Smooth muscle cell (in vitro differentiated cells): ENCODE measurements around the gene PTPN14. TPM values are rescaled to one million over a fixed set of nuclear protein-coding genes. Genes with fewer than 3 reads are reported as not detected.

Experiments used
- DNase-seq: peaks from one replicate; lab custom pipeline; 2025; ENCODE audit not compliant: unreplicated experiment; lab: John Stamatoyannopoulos, UW
- H2AFZ ChIP-seq: fragments of 200-600 bp; sonication (generic); 2 replicates; pipeline ENCODE4 v1.6.0; 2016; ENCODE audit warnings: antibody characterized with exemption, low read depth, mild to moderate bottlenecking
- H3F3A ChIP-seq: fragments of 200-600 bp; sonication (generic); 2 replicates; pipeline ENCODE4 v1.6.0; 2017; ENCODE audit warnings: antibody characterized with exemption, low read depth
- H3K27ac ChIP-seq: fragments of 200-600 bp; sonication (generic); 2 replicates; pipeline ENCODE4 v1.5.1; 2016; ENCODE audit warnings: low read depth, mild to moderate bottlenecking
- H3K27me3 ChIP-seq: fragments of 200-600 bp; sonication (generic); 2 replicates; pipeline ENCODE4 v1.6.1; 2016; ENCODE audit warnings: low read depth, mild to moderate bottlenecking
- H3K36me3 ChIP-seq: fragments of 200-600 bp; sonication (generic); 2 replicates; pipeline ENCODE4 v1.5.1; 2016; ENCODE audit warnings: low read depth
- H3K4me1 ChIP-seq: fragments of 200-600 bp; sonication (generic); 2 replicates; pipeline ENCODE4 v1.5.1; 2016; ENCODE audit warnings: low read depth
- H3K4me2 ChIP-seq: fragments of 200-600 bp; sonication (generic); 2 replicates; pipeline ENCODE4 v1.6.0; 2016; ENCODE audit warnings: mild to moderate bottlenecking
- H3K4me3 ChIP-seq: fragments of 200-600 bp; sonication (generic); 2 replicates; pipeline ENCODE4 v1.5.1; 2016; ENCODE audit warnings: mild to moderate bottlenecking
- H3K79me2 ChIP-seq: fragments of 200-600 bp; sonication (generic); 2 replicates; pipeline ENCODE4 v1.6.0; 2016; ENCODE audit warnings: low read depth, mild to moderate bottlenecking
- H3K9ac ChIP-seq: fragments of 200-600 bp; sonication (generic); 2 replicates; pipeline ENCODE4 v1.6.0; 2016; ENCODE audit warnings: low read depth
- H3K9me3 ChIP-seq: fragments of 200-600 bp; sonication (generic); replicated peaks from 2 replicates; pipeline ENCODE4 v1.5.1; 2016; ENCODE audit warnings: low read depth
- H4K20me1 ChIP-seq: fragments of 200-600 bp; sonication (generic); 2 replicates; pipeline ENCODE4 v1.6.0; 2016; ENCODE audit warnings: low read depth
- WGBS: methylation state at CpG from one replicate; pipeline ENCODE4 v1.1.7; 2016; ENCODE audit warnings: low lambda C conversion rate; 5-methylcytosine and 5-hydroxymethylcytosine counted together
- polyA plus RNA-seq: library from polyadenylated mRNA; unstranded; fragments of >200 nt; fragmentation: Nextera tagmentation; extraction: Ambion mirVana; gene quantifications from 2 replicates; pipeline ENCODE4 v1.2.1, GENCODE V29; 2016
- total RNA-seq: library from RNA; depleted of rRNA; stranded (reverse); fragments of >200 nt; gene quantifications from 2 replicates; pipeline ENCODE4 v1.2.3, GENCODE V29; 2014
- TF ChIP-seq, protein P1 (sequence below): fragments of 200-600 bp; sonication (generic); IDR thresholded peaks from 2 replicates; pipeline ENCODE4 v1.5.1; 2017; ENCODE audit warnings: borderline replicate concordance, mild to moderate bottlenecking, antibody characterized with exemption; ENCODE audit not compliant: insufficient read depth, poor library complexity, severe bottlenecking

The PTPN14 gene
- total and polyA plus RNA-seq, 2 experiments from 2014 or later = 13.7 to 28.6 TPM

DNA sequence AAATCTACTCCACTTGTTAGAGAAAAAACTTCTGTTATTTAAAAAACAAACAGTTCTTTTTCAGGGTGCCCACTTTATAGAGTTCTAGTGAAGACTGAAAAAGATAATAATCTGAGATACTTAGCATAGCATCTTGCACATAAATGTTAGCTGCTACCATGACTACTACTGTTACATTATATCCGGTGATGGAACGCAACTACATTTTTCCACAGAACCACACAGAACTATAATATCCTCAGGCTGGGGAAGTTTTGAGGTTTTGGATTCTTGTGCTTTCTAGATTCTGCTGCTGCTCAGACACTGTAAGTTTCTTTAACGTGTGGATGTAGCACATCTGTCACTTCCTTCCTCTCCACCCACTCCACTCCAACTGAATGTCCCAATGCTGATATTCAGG is 110.3 kb downstream of the PTPN14 start:
- peaks cover 37% of the 10 kb centered on the region for H3K4me1 ChIP-seq
- H3K4me2 ChIP-seq = peak overlapping the region; percentile 72
- peak overlapping the region; percentile 88 for H3K9ac ChIP-seq
- H3F3A ChIP-seq = peaks cover 15% of the 10 kb centered on the region
- H3K79me2 ChIP-seq = peaks cover 13% of the 10 kb centered on the region
- no peaks in the 10 kb centered on the region for H3K36me3 ChIP-seq
- DNase-seq = no peak
- H4K20me1 ChIP-seq = no peaks in the 10 kb centered on the region
- TF ChIP-seq, protein P1, sequence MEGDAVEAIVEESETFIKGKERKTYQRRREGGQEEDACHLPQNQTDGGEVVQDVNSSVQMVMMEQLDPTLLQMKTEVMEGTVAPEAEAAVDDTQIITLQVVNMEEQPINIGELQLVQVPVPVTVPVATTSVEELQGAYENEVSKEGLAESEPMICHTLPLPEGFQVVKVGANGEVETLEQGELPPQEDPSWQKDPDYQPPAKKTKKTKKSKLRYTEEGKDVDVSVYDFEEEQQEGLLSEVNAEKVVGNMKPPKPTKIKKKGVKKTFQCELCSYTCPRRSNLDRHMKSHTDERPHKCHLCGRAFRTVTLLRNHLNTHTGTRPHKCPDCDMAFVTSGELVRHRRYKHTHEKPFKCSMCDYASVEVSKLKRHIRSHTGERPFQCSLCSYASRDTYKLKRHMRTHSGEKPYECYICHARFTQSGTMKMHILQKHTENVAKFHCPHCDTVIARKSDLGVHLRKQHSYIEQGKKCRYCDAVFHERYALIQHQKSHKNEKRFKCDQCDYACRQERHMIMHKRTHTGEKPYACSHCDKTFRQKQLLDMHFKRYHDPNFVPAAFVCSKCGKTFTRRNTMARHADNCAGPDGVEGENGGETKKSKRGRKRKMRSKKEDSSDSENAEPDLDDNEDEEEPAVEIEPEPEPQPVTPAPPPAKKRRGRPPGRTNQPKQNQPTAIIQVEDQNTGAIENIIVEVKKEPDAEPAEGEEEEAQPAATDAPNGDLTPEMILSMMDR = no peak
- no peaks in the 10 kb centered on the region for H3K9me3 ChIP-seq
- H3K27me3 ChIP-seq = no peaks in the 10 kb centered on the region
- H3K4me3 ChIP-seq = no peak overlapping the region
- peak overlapping the region; percentile 97 for H3K27ac ChIP-seq
- WGBS = 24% methylated on average over 3 of the region's 3 CpGs
- H2AFZ ChIP-seq = no peak overlapping the region

- Histone ChIP-seq H3K36me3 (no peaks in the 10 kb centered on the region), H3K79me2 (peaks cover 19% of the 10 kb centered on the region), H4K20me1 (no peaks in the 10 kb centered on the region), H3K4me2 (peak overlapping the region; percentile 72), H3K4me1 (peaks cover 32% of the 10 kb centered on the region), H3K9ac (peak overlapping the region; percentile 88), H3F3A (peaks cover 14% of the 10 kb centered on the region), H3K4me3 (no peak overlapping the region), H3K27me3 (no peaks in the 10 kb centered on the region), H3K9me3 (no peaks in the 10 kb centered on the region), H2AFZ (no peak overlapping the region), H3K27ac (peak overlapping the region; percentile 97)
- TF ChIP-seq, protein P1 = no peak
- no peak for DNase-seq
- WGBS = 61% methylated on average over 4 of the region's 4 CpGs
Observed at GRCh38 chr1:214440219-214440965, 111.0 kb downstream of the PTPN14 start.

DNA sequence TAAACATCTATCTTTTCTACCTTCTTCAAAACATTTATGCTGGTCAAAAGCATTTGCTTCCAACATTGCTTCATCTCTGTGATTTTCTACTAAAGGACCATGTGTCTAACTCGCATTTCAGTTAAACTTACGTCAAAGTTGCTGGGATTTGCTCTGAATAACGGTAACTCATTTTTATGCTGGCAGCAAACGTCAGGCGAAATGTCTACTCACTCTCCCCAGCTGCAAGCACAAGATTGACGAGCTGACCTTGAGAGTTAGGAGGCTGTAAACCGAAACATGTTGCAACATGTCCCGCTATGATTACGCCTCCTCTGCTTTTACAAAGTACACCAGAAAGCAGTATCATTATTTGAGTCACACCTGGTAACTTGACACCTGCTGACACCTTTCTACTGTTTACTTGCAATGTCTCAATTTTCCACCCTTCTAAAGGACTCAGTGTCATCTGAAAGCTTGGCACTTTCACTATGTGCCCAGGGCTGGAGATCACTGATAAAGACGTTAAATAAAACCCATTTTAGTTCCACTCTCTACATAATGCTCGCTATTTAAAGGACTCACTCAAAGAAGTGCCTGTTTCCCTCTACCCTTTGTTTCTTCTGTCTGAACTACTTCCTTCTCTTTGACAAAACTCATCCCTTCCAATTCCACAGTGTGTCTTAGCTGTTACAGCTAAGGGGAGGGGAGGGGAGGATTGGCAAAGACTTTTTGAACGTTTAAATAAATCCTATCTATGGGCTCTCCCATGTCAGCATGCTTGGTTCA is 111.9 kb downstream of the PTPN14 start:
- Histone ChIP-seq H3K27me3 (no peaks in the 10 kb centered on the region), H3K36me3 (no peaks in the 10 kb centered on the region), H3K79me2 (peaks cover 27% of the 10 kb centered on the region), H3K27ac (peak overlapping the region; percentile 97), H2AFZ (no peak overlapping the region), H3K9ac (peak overlapping the region; percentile 88), H4K20me1 (no peaks in the 10 kb centered on the region), H3K4me2 (peak overlapping the region; percentile 72), H3K4me1 (peaks cover 26% of the 10 kb centered on the region), H3K9me3 (no peaks in the 10 kb centered on the region), H3K4me3 (peak overlapping the region; percentile 12), H3F3A (peaks cover 14% of the 10 kb centered on the region)
- WGBS = 35% methylated on average over 12 of the region's 12 CpGs
- TF ChIP-seq, protein P1 = no peak
- no peak for DNase-seq
